Gastroesophageal sphincter (tissue), 4 donors: ENCODE data around the gene FOSL2. TPM values are rescaled to one million over a fixed set of nuclear protein-coding genes. Genes with fewer than 3 reads are reported as not detected.

Source experiments
- ATAC-seq: fragments of 150-250 bp; one replicate; pipeline ENCODE4 v1.9.1; 2016; ENCODE audit warnings: mild to moderate bottlenecking, moderate library complexity
- H3K27ac ChIP-seq, 4 donors: fragments of 200-600 bp; sonication (generic) in 3 of 4; 1 replicate in 3 of 4; 2 replicates in 1 of 4; pipeline ENCODE4 v1.5.1; 2016 to 2019
- H3K27me3 ChIP-seq: fragments of 200-600 bp; sonication (generic); one replicate; pipeline ENCODE4 v1.5.1; 2019
- H3K36me3 ChIP-seq, 2 donors: fragments of 200-600 bp; sonication (generic); one replicate each; pipeline ENCODE4 v1.5.1; 2019; ENCODE audit warnings: control low read depth in 1 of 2
- H3K4me1 ChIP-seq, 3 donors: fragments of 200-600 bp; sonication (generic); 1 replicate in 2 of 3; 2 replicates in 1 of 3; pipeline ENCODE4 v1.5.1; 2016 to 2019; ENCODE audit warnings: control low read depth in 2 of 3
- H3K4me3 ChIP-seq, 2 donors: fragments of 200-600 bp; sonication (generic); one replicate each; pipeline ENCODE4 v1.5.1; 2019; ENCODE audit warnings: mild to moderate bottlenecking in 1 of 2, moderate library complexity in 1 of 2
- H3K9me3 ChIP-seq, 3 donors: fragments of 200-600 bp; sonication (generic); one replicate each; pipeline ENCODE4 v1.5.1; 2017 to 2019; ENCODE audit warnings: control low read depth in 2 of 3
- EP300 ChIP-seq: sonication (generic); formaldehyde crosslinking; IDR thresholded peaks from one replicate; pipeline ENCODE4 v1.6.1; 2017; ENCODE audit warnings: antibody characterized with exemption, mild to moderate bottlenecking
- POLR2A ChIP-seq, 2 donors: fragments of 450-650 bp; IDR thresholded peaks; one replicate each; pipeline ENCODE4 v1.6.1; 2017; ENCODE audit warnings: antibody characterized with exemption in 2 of 2, mild to moderate bottlenecking in 2 of 2, moderate library complexity in 1 of 2
- POLR2AphosphoS5 ChIP-seq: sonication (generic); formaldehyde crosslinking; IDR thresholded peaks from one replicate; pipeline ENCODE4 v1.6.1; 2017; ENCODE audit warnings: antibody characterized with exemption
- WGBS, 2 donors: methylation state at CpG; one replicate each; pipeline ENCODE4 v1.1.5; 2018; ENCODE audit warnings: low coverage in 1 of 2; 5-methylcytosine and 5-hydroxymethylcytosine counted together
- total RNA-seq, 4 donors: library from RNA; depleted of rRNA; stranded (reverse); fragments of >200 nt; gene quantifications; one replicate each; pipeline ENCODE4 v1.1.0, GENCODE V29; 2016
- TF ChIP-seq, protein P1 (sequence below), 4 experiments: fragments of 200-600 bp in 2 of 4; fragments of 450-650 bp in 2 of 4; sonication (generic) in 1 of 4; IDR thresholded peaks; one replicate each; pipeline ENCODE4 v1.5.1; 2017 to 2019; ENCODE audit warnings: antibody characterized with exemption in 4 of 4, mild to moderate bottlenecking in 2 of 4, moderate library complexity in 2 of 4

FOSL2 gene
- total RNA-seq, 4 donors from 2014 or later: 75.3 to 152 (median 132) TPM

DNA sequence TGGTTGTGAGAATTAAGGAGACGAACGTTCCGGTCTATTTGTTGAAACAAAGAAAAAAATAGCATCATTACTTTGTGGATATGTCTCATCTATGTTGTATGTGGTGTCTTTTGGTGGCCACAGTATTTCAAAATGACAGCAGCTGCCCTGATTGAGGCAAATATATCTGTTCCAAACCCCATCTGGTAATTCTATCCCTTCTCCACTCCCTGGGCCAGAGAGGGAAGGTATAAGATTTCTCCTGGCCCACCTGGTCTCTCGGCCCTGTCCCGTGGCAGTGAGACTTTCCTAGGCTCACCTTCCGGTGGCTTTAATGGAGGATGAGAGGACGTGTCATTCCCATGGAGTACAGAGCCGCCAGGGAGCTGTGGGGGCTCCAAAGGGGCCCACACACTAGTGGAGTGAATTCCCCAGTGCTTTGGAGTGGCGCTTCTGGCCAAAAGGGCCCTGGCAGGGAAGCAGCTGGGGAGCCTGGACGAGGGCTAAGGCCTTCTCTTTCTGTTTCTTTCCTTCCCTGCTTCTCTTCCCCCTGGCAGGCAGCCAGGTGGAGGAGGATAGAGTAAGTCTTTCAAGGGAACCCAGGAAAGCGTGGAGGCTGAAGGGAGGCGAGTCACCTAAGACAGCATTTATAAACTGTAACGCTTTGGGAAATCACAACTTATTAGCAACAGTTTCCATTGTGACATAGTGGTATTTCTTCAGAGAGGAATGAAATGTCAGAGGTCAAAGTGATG lies 5.6 kb downstream of the FOSL2 start:
- peak overlapping the region; percentile 80 to 100 (median 98) for H3K27ac ChIP-seq

DNA sequence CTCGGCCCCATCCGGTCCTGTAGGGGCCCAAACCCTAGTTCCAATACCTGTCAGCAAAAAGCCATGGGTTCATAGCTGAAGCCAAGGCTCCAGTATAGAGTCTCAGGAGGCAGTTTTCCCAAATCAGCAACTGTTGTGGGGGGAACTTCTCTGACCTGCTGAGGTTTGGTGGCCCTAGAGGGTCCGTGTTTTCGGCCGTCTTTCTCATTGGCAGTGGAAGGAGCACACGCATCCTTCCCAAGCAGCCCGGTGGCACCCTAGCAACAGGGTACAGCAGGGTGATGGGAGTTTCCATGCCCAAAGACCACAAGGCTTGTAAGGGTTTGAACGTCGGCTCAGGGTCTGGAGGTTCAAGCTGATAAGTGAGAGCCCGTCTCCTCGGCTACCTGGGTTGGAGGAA lies 6.6 kb downstream of the FOSL2 start:
- H3K27ac ChIP-seq: peak overlapping the region; percentile 80 to 100 (median 98)
- no peaks in the 10 kb centered on the region for H3K27me3 ChIP-seq
- no peak for ATAC-seq
- WGBS, 2 donors: 90% methylated on average over 2 of the region's 11 CpGs; no CpG with 5 or more reads in 1 of the 2 donors
- H3K9me3 ChIP-seq: no peaks in the 10 kb centered on the region
- H3K4me1 ChIP-seq: peaks cover 32 to 75% (median 48%) of the 10 kb centered on the region in 3 donors
- H3K36me3 ChIP-seq: peaks cover 0 to 47% of the 10 kb centered on the region in 2 donors
- TF ChIP-seq POLR2A (IDR thresholded peaks at IDR 0.05) (no peak), POLR2AphosphoS5 (no peak), EP300 (no peak)
- TF ChIP-seq, protein P1, sequence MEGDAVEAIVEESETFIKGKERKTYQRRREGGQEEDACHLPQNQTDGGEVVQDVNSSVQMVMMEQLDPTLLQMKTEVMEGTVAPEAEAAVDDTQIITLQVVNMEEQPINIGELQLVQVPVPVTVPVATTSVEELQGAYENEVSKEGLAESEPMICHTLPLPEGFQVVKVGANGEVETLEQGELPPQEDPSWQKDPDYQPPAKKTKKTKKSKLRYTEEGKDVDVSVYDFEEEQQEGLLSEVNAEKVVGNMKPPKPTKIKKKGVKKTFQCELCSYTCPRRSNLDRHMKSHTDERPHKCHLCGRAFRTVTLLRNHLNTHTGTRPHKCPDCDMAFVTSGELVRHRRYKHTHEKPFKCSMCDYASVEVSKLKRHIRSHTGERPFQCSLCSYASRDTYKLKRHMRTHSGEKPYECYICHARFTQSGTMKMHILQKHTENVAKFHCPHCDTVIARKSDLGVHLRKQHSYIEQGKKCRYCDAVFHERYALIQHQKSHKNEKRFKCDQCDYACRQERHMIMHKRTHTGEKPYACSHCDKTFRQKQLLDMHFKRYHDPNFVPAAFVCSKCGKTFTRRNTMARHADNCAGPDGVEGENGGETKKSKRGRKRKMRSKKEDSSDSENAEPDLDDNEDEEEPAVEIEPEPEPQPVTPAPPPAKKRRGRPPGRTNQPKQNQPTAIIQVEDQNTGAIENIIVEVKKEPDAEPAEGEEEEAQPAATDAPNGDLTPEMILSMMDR (IDR thresholded peaks at IDR 0.05): no peak
- H3K4me3 ChIP-seq: peak overlapping the region in 1 of 2 donors; percentile 72

More for the DNA sequence above, 5.6 kb downstream of the FOSL2 start:
- H3K9me3 ChIP-seq: no peaks in the 10 kb centered on the region
- H3K4me3 ChIP-seq: peak overlapping the region in 1 of 2 donors; percentile 72
- TF ChIP-seq POLR2AphosphoS5: peak; percentile 87
- TF ChIP-seq, protein P1 (IDR thresholded peaks at IDR 0.05): no peak
- H3K36me3 ChIP-seq: peaks cover 0 to 37% of the 10 kb centered on the region in 2 donors
- peaks cover 32 to 64% (median 44%) of the 10 kb centered on the region in 3 donors for H3K4me1 ChIP-seq
- 41% methylated on average over 5 to 8 of the region's 13 CpGs for WGBS, 2 donors
- ATAC-seq: no peak
- no peaks in the 10 kb centered on the region for H3K27me3 ChIP-seq

DNA sequence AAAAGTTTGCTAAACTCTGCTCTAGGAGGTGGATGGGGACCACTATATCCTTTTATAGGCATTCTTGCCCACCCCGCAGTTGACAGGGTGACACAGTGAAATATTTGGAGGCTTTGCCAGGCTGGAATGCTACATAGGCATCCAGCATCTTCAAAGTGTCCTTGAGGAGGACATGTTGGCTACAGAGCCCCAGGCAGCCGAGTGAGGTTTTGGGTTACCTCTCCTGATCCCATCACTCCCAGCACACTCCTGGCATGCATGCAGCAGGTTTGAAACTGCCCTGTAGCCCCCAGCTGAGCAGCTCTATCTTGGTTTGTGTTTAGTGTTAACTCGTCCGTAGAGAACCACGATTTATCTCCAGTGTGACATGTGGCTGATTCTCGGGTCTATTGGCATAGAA lies 7.3 kb downstream of the FOSL2 start:
- H3K4me3 ChIP-seq: peak overlapping the region in 1 of 2 donors; percentile 18
- TF ChIP-seq, protein P1 (IDR thresholded peaks at IDR 0.05): no peak
- peak; percentile 2 for TF ChIP-seq POLR2AphosphoS5
- TF ChIP-seq EP300: no peak
- TF ChIP-seq POLR2A (IDR thresholded peaks at IDR 0.05): no peak

DNA sequence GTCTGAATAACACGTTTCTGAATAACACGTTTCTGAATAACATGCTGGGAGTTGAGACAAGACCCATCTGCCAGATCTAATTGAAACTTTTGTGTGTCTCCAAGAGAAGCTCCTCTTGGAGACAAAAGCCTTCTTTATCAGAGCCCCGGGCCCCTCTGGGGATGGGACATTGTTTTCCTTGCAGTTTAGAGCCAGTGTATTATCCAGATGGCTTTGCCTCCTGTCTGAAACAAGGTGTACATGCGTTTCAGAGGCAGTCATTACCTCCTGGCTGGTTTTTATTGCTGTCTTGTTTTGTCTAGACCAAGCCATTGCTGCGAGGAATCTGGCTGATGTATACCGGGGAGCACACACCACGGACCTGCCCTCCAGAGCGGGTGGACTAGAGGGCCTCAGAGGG lies 7.8 kb downstream of the FOSL2 start:
- H3K4me1 ChIP-seq: peaks cover 32 to 84% (median 48%) of the 10 kb centered on the region in 3 donors
- H3K27me3 ChIP-seq: no peaks in the 10 kb centered on the region
- TF ChIP-seq, protein P1 (IDR thresholded peaks at IDR 0.05): no peak
- TF ChIP-seq POLR2A (IDR thresholded peaks at IDR 0.05): no peak
- TF ChIP-seq POLR2AphosphoS5: no peak
- TF ChIP-seq EP300: no peak
- peak overlapping the region; percentile 15 to 100 (median 80) for H3K27ac ChIP-seq
- ATAC-seq: no peak
- H3K4me3 ChIP-seq: peak overlapping the region in 1 of 2 donors; percentile 18
- 47 to 61% methylated on average over 3 to 6 of the region's 8 CpGs for WGBS, 2 donors
- H3K9me3 ChIP-seq: no peaks in the 10 kb centered on the region
- peaks cover 2 to 59% of the 10 kb centered on the region in 2 donors for H3K36me3 ChIP-seq

More for the DNA sequence above, 7.3 kb downstream of the FOSL2 start:
- Histone ChIP-seq H3K27me3 (no peaks in the 10 kb centered on the region), H3K9me3 (no peaks in the 10 kb centered on the region), H3K36me3 (peaks cover 2 to 54% of the 10 kb centered on the region in 2 donors), H3K4me1 (peaks cover 32 to 81% (median 48%) of the 10 kb centered on the region in 3 donors), H3K27ac (peak overlapping the region; percentile 21 to 100 (median 90))
- 33% methylated on average over 5 of the region's 6 CpGs; no CpG with 5 or more reads in 1 of the 2 donors for WGBS, 2 donors
- no peak for ATAC-seq
